NCI-H526 (cell line): ENCODE measurements around the gene PDLIM4.

ENCODE experiments used
- DNase-seq, 2 experiments: peaks; one replicate each; lab custom pipeline; 2025; lab: John Stamatoyannopoulos, UW

PDLIM4 gene

DNA sequence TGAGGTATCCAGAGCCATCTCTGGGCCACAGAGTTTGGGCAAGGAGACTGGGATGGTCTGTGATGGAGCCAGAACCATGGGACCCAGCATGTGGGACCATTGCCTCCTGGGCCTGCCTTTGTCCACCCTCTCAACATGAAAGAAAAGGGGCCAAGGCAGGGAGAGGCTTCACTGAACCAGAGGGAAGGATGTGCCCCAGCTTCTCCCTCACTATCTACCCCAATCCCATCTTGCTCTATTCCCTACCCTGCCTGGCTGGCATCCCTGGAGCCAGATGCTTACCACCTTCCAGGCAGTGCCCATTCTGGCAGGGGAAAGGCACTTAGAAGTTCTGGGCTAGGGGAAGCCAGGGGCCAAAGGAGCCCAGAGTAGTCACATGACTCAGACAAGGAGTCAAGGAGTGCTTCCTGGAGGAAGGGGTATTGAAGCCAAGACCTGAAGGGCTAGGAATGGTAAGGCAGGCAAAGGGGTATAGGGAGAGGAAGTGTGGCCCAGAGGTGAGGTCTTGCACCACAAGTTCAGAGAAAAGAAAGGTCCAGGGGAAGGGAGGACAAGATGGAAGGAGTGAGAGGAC lies 9.8 kb downstream of the PDLIM4 start:
- no peak for DNase-seq

DNA sequence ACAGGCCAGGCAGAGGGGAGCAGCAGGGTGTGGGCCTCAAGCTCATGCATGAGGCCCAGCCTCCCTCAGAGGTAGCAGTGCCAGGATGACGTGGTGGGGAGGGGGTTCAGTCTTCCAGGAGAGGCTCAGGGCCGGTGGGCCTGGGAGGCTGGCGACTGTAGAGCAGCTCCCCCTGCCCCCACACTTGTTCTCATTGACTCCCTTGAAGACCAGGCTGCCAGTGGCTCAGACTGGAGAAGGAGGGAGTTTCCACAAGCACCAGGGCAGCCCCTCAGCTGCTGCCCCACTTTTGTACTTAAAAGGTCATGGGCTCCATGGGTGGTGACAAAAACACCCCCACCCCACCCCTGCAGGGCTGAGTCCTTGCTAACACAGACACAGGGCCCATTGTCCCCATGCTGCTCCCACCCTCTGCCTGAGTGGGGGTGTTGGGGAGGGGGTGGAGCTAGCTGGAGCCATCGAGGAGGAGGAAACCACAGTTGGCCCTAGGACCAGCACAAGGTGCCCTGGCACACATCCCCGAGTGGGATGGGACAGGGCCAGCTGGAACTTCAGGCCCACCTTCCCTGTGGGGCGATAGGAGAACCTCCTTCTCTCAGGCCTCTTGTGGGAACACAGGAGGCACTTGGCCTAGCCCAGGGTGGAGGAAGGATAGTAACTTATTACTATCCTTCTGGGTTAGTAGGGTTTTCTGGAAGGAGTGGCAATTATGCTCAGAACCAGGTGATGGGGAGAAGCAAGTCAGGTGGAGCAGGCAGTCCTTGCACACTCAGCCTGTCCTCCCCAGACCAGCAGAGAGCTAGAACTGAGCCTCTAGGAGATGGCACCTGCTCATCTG lies 10.7 kb downstream of the PDLIM4 start:
- no peak for DNase-seq

DNA sequence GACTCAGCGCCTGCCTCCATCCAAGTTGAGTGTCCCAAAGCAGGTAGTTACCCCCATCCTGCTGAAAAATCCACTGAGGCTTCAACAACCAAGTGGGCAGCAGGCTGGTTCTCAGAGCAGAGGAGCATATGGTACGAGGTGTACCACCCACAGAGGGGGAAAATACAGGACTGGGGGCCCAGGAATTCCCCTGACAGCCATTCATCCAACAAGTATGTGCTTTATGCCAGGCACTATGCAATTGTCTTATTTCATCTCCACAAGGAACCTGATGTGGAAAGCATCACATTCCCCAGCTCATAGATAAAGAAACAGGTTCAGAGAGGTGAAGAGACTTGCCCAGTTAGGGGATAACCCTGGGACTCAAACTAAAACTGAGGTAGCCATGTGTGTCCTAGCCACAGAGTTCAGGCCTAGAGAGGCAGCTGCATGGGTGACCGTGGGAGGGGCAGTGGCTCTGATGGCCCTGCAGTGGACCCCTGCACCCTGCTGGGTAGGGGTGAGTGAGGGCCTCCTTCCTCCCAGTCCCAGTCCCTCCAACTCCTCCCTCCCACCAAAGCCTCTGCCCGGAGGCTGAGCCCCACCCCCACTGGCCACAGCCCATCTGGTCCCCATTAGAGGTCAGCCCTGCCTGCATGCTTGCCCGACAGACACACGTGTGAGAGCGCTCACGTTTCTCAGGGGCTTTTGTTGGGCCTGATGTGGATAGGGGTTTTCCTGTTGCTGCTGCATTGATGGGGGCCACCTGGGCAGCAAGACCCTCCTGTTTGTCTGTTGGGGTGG lies 11.5 kb downstream of the PDLIM4 start:
- DNase-seq = no peak

DNA sequence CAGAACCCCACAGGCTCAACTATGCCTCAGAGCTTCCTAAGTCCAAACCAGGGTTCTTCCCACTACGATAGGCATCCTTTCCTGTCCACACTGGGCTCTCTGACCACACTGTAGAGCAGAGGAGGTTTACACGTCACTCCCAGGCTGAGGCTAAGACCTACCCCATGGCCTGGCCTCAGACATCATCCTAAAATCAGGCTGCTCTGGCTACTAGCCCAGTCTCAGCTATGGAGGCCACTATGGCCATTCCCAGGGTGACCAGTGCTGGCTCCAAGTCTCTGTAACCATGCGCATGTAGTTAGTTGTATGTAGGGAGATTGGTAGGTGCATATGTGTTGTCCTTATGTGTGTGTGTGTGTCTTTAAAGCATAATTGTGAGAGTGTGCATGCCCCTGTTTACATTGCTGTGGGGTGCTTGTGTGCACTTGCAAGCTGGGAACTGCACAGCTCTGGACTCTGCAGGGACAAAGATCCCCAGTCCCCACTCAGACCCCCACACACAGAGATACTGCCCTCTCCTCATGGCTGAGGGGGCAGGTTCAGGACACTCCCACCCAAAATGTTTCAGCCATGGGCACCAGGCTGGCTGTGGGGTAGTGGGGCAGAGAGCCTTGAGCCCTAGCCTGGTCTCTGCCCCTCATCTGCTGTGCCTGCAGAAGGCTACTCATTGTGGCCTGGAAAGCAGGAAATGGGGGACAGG lies 12.3 kb downstream of the PDLIM4 start:
- DNase-seq = no peak

DNA sequence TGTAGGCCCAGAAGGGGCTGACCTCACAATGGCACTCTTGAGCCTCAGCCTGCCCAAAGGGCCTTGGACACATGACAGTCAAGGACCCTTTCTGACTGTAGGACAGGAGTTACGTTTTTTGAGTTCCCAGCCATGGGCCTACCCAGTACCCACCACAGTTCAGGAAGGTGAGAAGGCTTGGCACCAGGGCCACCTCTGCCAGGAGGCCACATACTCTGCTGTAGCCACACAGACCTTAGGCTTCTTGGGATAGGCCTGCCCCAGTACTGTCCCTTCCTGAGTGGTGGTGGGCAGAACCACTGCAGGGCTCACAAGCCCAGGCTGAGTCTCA lies 12.8 kb downstream of the PDLIM4 start:
- no peak for DNase-seq

DNA sequence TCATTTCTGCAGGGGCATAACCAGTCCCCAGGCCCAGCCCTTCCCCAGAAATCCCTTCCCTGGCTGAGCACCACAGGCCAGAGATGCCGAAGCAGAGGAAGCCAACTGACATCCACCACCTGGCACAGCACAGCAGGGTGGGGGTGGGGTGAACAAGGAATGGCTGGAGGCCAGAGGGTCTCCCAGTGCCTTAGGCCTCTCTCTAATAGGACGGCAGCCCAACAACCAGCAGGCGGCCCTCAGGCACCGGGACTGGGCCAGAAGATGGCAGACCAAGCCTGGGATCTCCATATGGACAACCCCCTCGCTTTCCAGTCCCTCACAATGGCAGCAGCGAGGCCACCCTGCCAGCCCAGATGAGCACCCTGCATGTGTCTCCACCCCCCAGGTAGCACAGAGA lies 13.2 kb downstream of the PDLIM4 start:
- no peak for DNase-seq

DNA sequence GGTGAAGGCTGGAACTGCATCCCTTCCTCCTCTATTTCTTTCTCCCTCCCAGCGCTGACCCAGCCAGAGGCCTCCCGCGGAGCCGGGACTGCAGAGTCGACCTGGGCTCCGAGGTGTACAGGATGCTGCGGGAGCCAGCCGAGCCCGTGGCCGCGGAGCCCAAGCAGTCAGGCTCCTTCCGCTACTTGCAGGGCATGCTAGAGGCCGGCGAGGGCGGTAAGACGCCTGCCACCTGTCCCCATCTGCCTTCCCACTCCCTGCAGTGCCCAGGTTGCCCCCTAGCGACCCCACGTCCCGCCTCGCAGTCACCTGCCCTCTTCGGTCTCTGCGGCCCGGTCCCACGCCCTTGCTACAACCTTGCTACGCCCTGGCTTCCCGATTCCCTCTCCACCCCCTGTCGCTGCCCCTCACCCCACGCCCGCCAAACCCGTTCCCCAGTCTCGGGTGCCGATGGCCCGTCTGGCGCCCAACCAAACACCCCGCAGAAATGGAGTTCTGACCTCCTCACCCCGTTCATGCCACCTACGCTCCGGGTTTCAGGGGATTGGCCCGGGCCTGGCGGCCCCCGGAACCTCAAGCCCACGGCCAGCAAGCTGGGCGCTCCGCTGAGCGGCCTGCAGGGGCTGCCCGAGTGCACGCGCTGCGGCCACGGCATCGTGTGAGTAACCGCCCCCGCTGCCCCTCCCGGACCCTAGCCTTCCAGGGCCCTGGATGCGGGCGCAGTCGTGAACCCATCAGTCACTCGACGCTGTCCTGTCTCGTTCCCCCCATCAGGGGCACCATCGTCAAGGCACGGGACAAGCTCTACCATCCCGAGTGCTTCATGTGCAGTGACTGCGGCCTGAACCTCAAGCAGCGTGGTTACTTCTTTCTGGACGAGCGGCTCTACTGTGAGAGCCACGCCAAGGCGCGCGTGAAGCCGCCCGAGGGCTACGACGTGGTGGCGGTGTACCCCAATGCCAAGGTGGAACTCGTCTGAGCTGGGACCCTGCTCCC lies 14.1 kb downstream of the PDLIM4 start:
- no peak for DNase-seq

DNA sequence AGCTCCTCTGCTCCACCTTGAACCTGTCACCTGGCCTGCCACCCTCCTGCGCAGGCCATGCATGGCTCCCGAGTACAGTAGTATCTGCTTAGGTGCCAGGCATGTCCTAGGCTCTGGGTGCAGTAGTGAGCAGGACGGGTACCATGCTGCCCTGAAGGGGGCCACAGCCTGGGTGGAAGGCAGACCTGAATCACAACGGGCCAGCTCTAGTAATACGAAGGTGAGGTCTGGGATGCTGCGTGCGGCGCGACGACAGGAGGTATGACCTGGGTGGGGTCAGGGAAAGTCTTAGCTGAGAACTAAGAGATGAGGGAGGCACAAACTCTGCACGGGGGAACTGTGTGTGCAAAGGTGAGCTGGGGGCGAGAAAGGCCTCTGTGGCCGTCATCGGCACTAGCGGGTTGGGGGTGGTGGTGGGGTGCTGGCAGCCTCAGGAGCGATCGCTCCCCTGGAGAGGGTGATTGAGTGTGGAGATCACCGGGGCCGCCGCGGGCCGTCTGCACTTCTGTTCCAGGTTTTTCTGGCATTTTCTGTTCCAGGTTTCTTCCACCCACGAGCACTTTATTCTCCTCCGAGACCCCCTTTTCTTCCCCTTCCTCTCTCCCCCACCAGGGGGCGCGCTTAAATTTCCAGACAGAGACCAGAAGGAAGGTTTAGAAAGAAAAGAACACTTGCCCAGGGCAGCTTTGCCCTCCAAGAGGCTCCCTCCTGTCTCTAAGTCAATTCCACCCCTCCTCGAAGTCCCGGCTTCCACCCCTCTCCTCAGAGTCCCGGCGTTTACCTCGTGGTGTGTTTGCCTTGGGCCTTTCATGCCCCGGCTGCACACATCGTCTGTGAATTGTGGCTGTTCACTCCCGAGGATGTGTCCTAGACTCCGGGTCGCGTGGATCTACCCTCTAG lies 15.1 kb downstream of the PDLIM4 start:
- peak; percentile 23 to 65 for DNase-seq

DNA sequence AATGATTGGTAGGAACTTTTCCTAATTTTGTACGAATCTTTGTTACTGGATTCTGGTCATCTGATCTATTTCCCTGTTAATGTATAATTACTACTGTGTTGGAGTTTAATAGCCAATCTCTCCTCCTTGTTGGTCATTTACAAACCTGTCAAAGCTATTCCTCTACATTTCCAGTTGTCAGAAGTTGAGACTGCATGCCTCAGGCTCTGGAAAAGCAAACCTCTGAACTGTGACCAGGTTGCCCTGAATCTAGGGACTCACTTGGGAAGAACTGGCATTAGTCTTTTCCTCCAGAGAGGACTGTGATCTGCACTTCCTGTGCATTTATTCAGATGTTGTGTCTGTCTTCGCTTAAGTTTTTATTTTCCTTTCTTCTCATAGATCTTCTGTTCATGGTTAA lies 16.1 kb downstream of the PDLIM4 start:
- DNase-seq = no peak

DNA sequence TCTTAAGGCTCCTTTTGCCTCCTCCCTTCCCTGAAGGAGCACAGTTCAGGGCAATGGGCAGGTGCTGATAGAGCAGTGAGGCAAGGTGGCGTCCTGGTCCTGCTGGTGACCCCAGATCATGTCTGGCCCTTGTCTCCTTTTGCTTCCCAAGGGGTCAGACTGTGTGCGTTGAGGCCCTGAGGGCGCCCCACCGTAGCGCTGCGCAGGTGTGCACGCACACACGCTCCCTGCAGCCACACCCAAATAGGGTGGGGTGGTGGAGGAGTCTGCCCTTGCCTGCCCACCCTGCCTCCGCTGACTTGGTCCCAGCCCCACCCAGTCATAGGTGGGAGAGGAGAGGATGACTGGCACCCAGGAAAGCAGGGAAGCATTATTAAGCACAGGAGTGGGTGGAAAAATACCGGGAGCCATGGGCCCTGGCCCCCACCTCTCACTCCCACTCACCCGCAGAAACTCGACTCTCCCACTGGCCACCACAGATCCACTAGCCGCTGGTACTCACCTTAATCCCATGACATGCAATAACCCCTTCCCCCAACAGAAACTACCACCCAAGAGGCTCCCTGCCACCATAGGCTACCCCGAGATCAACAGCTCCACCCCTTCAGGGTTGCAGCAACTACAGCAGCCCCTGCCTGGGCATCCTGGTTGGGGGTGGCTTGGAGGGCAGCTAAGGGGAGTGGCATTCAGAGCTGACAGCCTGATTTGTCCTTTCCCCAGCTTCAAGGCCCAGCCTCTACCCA lies 16.7 kb downstream of the PDLIM4 start:
- DNase-seq = no peak

DNA sequence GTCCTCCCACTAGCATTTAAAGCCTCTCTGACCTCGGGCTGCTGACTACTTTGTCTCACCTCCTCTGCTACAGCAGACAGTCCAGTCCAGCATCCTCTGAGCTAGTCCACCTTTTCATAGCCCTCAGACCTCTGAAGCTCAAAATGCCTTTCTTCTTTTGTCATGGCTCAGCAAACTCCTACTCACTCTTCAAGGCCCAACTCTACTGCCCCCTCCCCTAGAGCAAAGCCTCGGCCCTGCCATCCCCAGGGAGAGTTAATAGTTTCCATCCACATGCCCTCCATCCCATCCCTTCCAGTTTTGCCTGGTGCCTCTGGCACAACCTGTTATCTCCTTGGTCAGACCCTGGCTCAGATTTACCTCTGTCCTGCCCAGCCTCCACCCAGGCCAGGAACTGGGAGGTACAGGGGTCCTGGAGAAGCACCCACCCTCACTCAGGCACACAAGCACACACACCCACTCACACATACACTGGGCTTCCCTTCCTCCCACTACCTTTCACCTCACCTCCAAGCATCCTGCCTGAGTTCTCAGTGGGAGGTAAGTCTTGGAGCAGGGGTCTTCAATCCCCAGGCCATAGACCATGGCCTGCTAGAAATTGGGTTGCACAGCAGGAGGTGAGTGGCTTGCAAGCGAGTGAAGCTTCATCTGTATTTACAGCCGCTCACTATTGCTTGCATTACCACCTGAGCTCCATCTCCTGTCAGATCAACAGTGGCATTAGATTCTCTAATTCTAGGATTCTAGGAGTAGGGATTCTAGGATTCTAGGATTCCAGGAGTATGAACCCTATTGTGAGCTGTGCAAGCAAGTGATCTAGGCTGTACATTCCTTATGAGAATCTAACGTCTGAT lies 18.1 kb downstream of the PDLIM4 start:
- DNase-seq = no peak

DNA sequence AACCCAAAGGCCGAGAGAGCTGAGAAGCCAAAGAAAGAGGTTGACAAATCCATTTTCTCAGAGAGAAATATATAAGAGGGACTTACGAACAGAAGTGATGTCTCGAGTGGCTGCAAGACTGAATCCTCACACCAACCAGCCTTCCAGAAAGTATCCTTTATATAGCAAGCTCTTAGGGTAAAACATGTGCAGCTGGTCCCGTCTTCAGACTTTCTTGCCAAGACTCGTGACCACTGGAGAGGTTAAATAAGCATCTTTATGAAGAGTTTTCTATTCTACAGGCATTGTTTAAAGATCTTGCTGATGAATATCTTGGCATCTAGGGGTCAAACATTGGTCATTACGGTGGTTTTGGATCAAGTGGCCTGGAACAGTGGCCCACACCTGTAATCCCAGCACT lies 19.8 kb downstream of the PDLIM4 start:
- no peak for DNase-seq

DNA sequence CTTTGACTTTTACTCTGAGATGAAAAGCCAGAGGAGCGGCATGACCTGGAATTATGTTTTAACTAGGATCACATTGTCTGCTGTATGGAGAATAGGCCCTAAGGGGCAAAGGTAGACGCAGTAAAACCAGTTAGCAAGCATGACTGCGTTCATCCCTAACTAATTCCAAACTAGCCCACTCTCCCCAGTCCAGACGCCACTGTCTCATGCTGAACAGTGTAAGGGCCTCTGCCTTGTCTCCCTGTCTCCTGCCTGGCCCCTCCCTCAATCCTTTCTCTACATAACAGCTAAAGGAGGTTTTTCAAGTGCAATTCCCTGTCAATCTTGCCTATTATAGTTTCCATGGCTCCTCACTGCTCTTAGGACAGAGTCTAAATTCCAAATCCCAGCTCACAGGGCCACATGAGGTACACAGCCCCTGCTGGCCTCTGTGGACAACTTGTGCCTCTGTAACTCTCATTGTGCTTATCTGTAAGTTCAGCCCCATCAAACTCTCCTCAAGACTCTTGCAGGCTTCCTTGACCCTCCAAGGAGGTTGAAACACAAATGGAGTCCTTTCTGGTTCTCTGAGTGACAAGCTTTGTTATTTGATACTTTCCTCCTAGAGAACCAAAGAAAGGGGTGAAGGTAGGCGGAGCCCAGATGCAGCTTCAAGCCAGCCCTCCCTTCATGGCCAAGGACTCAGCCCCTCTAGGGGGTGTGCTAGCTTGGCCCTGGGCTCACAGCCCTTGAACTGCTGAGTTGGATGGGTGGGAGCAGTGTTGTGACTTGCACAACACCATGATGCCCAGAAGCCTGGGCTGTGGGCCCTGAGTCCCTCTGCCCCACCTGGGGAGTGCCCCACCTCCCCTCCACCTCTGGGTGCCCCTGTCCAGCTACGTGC lies 20.7 kb downstream of the PDLIM4 start:
- DNase-seq = no peak

DNA sequence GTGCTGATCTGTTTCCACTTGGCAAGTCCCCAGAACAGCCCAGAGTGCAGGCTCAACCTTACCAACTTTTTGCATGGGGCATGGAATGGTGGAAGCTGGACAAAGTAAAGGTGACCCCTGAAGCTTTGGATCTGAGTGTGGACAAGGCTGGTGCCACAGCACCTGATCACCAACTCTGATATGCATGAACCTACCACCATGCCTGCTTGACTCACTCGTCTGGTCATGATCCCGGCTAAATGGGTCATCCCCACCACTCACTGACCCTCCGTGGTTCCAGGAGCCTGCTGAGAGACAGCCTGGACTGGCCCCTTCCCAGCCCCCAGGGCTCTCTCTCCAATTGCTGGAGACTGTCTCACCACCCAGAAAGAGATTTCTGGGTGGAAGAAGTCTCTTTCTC lies 22.3 kb downstream of the PDLIM4 start:
- DNase-seq = no peak

DNA sequence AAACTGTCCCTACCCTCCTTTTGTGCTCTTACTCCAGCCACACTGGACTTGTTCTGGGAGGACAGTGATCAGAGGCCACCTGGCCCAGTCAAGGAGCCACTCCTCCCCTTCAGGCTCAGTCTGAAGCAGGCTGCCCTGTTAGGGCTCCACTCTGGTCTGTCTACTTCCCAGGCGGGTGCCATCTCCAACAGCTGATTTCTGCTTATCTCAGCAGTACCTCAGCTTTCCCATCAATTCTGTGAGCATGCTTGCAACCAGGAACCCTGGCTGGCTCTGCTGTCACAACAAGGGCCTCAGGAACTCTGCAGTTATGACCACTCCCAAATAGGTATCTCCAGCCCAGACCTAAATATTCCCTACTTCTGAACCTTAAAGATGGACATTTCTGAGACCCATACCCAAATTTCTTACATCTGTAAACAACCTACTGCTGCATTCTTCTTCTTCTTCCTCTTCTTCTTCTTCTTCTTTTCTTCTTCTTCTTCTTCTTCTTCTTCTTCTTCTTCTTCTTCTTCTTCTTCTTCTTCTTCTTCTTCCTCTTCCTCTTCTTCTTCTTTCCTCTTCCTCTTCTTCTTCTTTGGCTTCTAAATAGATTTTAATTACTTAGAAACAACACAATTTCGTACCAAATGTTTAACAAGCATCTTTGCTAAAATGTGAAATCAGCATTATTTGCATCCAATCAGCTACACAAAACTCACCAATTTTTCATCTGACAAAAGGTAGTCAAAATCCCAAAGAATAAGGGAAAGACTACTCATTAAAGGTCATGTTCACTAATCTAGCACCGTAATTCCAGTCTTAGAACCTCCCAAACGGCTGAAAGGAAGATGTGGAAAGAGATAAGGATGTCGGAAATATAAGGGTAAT lies 23.1 kb downstream of the PDLIM4 start:
- DNase-seq = no peak

DNA sequence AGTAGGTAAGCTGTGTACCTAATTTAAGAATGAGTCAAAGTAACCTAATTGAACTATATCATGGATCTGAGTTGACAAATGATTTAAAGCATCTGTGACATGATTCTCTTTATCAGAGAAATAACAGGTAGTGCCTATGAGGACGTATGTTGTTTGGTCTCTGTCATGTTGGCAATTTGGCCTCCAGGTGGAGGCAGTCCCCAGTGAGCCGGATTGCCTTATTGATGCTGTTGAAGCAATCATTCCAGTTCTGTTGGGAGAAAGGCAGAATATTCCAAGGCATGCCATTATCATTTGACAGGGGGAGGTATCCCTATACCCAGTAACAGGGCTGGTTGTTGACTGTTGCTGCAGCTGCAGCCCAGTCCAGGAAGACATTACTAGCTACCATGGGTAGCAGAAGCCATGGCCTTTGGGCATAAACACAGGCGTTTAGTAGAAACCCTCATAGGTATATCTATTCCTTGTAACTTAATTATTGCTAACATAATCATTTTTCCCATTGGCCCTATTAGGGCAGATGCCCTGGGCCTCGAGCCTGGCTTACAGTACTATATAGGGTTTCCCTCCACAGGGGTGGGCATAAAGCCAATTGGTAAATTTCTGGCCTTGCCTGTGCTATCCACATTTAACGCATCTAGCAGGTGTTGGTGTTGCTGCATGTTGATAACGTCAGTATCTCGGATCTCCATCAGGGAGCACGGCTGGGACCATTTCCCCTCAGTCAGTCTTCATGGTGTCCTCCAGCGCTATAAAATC lies 24.5 kb downstream of the PDLIM4 start:
- DNase-seq = no peak
